Measurements from ENCODE around the gene BTBD1.

DNA sequence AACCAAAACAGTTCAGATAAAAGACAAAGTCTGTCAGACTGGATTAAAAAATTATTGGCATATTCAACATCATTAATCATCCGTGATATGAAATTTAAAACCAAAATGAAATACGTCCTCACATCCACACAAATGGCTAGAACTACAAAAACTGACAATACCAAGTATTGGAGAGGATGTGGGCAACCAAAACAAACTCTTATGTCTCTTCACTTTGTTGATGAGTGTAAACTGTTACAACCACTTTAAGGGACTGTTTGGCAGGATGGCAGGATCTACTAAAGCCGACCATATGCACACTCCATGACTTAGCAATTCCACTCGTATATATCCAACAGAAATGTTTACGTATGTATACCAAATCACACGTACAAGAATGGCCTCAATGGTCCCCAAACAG is 30.8 kb downstream of the BTBD1 start:
- TF ChIP-seq EZH2phosphoT487 (IDR thresholded peaks at IDR 0.05; ENCODE audit: insufficient read depth, low read depth): no peak
- no peak for TF ChIP-seq EZH2 (IDR thresholded peaks at IDR 0.05; ENCODE audit: insufficient read depth, poor library complexity, severe bottlenecking)
